Measurements from ENCODE around the gene TMEM178A.

GRCh38 chr2:39678170-39678569 is 12.5 kb downstream of the TMEM178A start:
- no peak for TF ChIP-seq CTCF (IDR thresholded peaks at IDR 0.05; ENCODE audit: poor library complexity, severe bottlenecking)
- TF ChIP-seq EZH2 (IDR thresholded peaks at IDR 0.05; ENCODE audit: borderline replicate concordance, insufficient read depth, low read length, poor library complexity, severe bottlenecking), result no peak
- no peak for TF ChIP-seq POLR2AphosphoS5 (IDR thresholded peaks at IDR 0.05)
- no peak for TF ChIP-seq TAF1 (IDR thresholded peaks at IDR 0.05; ENCODE audit: low read depth)
- TF ChIP-seq EP300 (conservative IDR thresholded peaks at IDR 0.05; ENCODE audit: poor library complexity, severe bottlenecking), result no peak
